H1 (cell line): Measurements from ENCODE around the gene SLCO4A1. TPM values are rescaled to one million over a fixed set of nuclear protein-coding genes. Genes with fewer than 3 reads are reported as not detected.

Source experiments
- CTCF ChIA-PET: fragments of 300-600 bp; sonication (Branson Sonifier 250); formaldehyde crosslinking; loops from one replicate; lab custom pipeline; 2021; ENCODE audit not compliant: partially characterized antibody; lab: Charles Lee
- POLR2A ChIA-PET: fragments of 300-600 bp; sonication (Branson Sonifier 250); formaldehyde crosslinking; loops from one replicate; lab custom pipeline; 2021; ENCODE audit warnings: inconsistent platforms; ENCODE audit not compliant: partially characterized antibody; lab: Charles Lee
- DNase-seq, 2 experiments: peaks; one replicate each; pipeline versions ENCODE4 v3.0.0 to v3.0.0-alpha.2; 2010 to 2022; ENCODE audit warnings: low spot score in 2 of 2, low read depth in 1 of 2, mixed read lengths in 1 of 2
- FAIRE-seq: peaks from 2 replicates; lab custom pipeline; 2011; peaks lifted over from hg19 to GRCh38; lab: Jason Lieb, UNC
- H2AFZ ChIP-seq: 2 replicates; pipeline ENCODE4 v1.8.1; 2012; ENCODE audit warnings: low read length, inconsistent platforms
- H2AK5ac ChIP-seq: 2 replicates; pipeline ENCODE4 v1.6.1; 2013; ENCODE audit warnings: low read depth, low read length
- H2BK120ac ChIP-seq: replicated peaks from 2 replicates; pipeline ENCODE3; 2013; ENCODE audit warnings: low read depth, low read length, inconsistent platforms
- H2BK12ac ChIP-seq: 2 replicates; pipeline ENCODE4 v1.6.1; 2013; ENCODE audit warnings: low read depth, low read length
- H2BK15ac ChIP-seq: 2 replicates; pipeline ENCODE4 v1.6.1; 2013; ENCODE audit warnings: low read length
- H2BK20ac ChIP-seq: 2 replicates; pipeline ENCODE4 v1.6.1; 2013; ENCODE audit warnings: low read length
- H2BK5ac ChIP-seq: 2 replicates; pipeline ENCODE4 v1.6.1; 2013; ENCODE audit warnings: low read depth, low read length
- H3K14ac ChIP-seq: 2 replicates; pipeline ENCODE4 v1.6.1; 2013; ENCODE audit warnings: inconsistent platforms; ENCODE audit not compliant: insufficient read length
- H3K18ac ChIP-seq: 2 replicates; pipeline ENCODE4 v1.6.1; 2013; ENCODE audit warnings: low read length; ENCODE audit errors: extremely low read depth
- H3K23ac ChIP-seq: 2 replicates; pipeline ENCODE4 v1.6.1; 2013; ENCODE audit warnings: inconsistent platforms; ENCODE audit not compliant: insufficient read length
- H3K23me2 ChIP-seq: 2 replicates; pipeline ENCODE4 v1.6.1; 2013; ENCODE audit warnings: low read depth, low read length
- H3K27ac ChIP-seq: 2 replicates; pipeline ENCODE4 v1.6.1; 2011; ENCODE audit warnings: low read depth, low read length, inconsistent platforms
- H3K27me3 ChIP-seq, 4 experiments: replicated peaks in 1 of 4; 1 replicate in 1 of 4; 2 replicates in 3 of 4; pipeline versions ENCODE4 v1.6.1 to v1.8.1; 2011 to 2013; ENCODE audit warnings: low read length in 3 of 4, mild to moderate bottlenecking in 3 of 4, inconsistent platforms in 2 of 4, mixed read lengths in 2 of 4, moderate library complexity in 1 of 4; ENCODE audit not compliant: control insufficient read depth in 3 of 4, insufficient read depth in 3 of 4; ENCODE audit errors: extremely low read depth in 1 of 4
- H3K36me3 ChIP-seq, 4 experiments: 2 replicates each; pipeline versions ENCODE4 v1.6.1 to v1.8.1; 2011 to 2013; ENCODE audit warnings: mild to moderate bottlenecking in 4 of 4, low read length in 3 of 4, moderate library complexity in 2 of 4, control low read depth in 1 of 4, inconsistent platforms in 1 of 4; ENCODE audit not compliant: insufficient read depth in 4 of 4, control insufficient read depth in 2 of 4
- H3K4ac ChIP-seq: replicated peaks from 2 replicates; pipeline ENCODE3; 2013; ENCODE audit warnings: low read length, low read depth, mixed read lengths, inconsistent platforms; ENCODE audit not compliant: insufficient read length
- H3K4me1 ChIP-seq, 4 experiments: replicated peaks in 1 of 4; 1 replicate in 1 of 4; 2 replicates in 3 of 4; pipeline versions ENCODE4 v1.6.1 to v1.8.1; 2011 to 2013; ENCODE audit warnings: low read length in 3 of 4, inconsistent platforms in 2 of 4, mixed read lengths in 1 of 4; ENCODE audit not compliant: insufficient read depth in 4 of 4, control insufficient read depth in 3 of 4
- H3K4me2 ChIP-seq, 2 experiments: 2 replicates each; pipeline versions ENCODE4 v1.6.1 to v1.8.1; 2011 to 2013; ENCODE audit warnings: low read depth in 2 of 2, low read length in 2 of 2, control low read depth in 1 of 2, inconsistent platforms in 1 of 2, mild to moderate bottlenecking in 1 of 2; ENCODE audit not compliant: insufficient read depth in 1 of 2
- H3K4me3 ChIP-seq, 4 experiments: fragments of 200-600, 300-600 bp in 1 of 4; sonication (generic), shearing (Covaris generic), sonication (Bioruptor Twin) in 1 of 4; 2 replicates each; pipeline versions ENCODE4 v1.5.1 to v1.8.1; 2011 to 2016; ENCODE audit warnings: low read length in 4 of 4, low read depth in 3 of 4, control low read depth in 2 of 4, inconsistent platforms in 2 of 4, mild to moderate bottlenecking in 2 of 4, mixed read lengths in 1 of 4, moderate library complexity in 1 of 4; ENCODE audit not compliant: insufficient read depth in 2 of 4; ENCODE audit errors: extremely low read depth in 1 of 4
- H3K56ac ChIP-seq: replicated peaks from 2 replicates; pipeline ENCODE3; 2013; ENCODE audit warnings: low read depth, mild to moderate bottlenecking, mixed read lengths, low read length, inconsistent platforms; ENCODE audit not compliant: insufficient read length
- H3K79me1 ChIP-seq: 2 replicates; pipeline ENCODE4 v1.6.1; 2013; ENCODE audit warnings: low read depth, low read length, control low read depth
- H3K79me2 ChIP-seq, 2 experiments: 2 replicates each; pipeline versions ENCODE4 v1.6.1 to v1.8.1; 2012 to 2013; ENCODE audit warnings: low read length in 2 of 2, mild to moderate bottlenecking in 2 of 2, inconsistent platforms in 1 of 2; ENCODE audit not compliant: insufficient read depth in 2 of 2, control insufficient read depth in 1 of 2
- H3K9ac ChIP-seq, 4 experiments: replicated peaks in 1 of 4; 1 replicate in 1 of 4; 2 replicates in 3 of 4; pipeline versions ENCODE4 v1.6.1 to v1.8.1; 2011 to 2013; ENCODE audit warnings: low read depth in 3 of 4, low read length in 3 of 4, control low read depth in 2 of 4, mild to moderate bottlenecking in 2 of 4, moderate library complexity in 2 of 4, inconsistent platforms in 1 of 4; ENCODE audit errors: extremely low read depth in 1 of 4
- H3K9me3 ChIP-seq, 2 experiments: 2 replicates each; pipeline versions ENCODE4 v1.6.1 to v1.8.1; 2012 to 2013; ENCODE audit warnings: mild to moderate bottlenecking in 2 of 2, moderate library complexity in 2 of 2, control low read depth in 1 of 2, inconsistent platforms in 1 of 2, low read depth in 1 of 2, low read length in 1 of 2, mixed read lengths in 1 of 2; ENCODE audit not compliant: insufficient read depth in 2 of 2
- H4K20me1 ChIP-seq, 2 experiments: replicated peaks in 1 of 2; 2 replicates each; pipeline versions ENCODE3 to v1.8.1; 2011 to 2013; ENCODE audit warnings: inconsistent platforms in 2 of 2, low read length in 2 of 2, mild to moderate bottlenecking in 1 of 2; ENCODE audit not compliant: insufficient read depth in 2 of 2, control insufficient read depth in 1 of 2
- H4K5ac ChIP-seq: 2 replicates; pipeline ENCODE4 v1.6.1; 2013; ENCODE audit warnings: low read length, low read depth, mixed read lengths, inconsistent platforms; ENCODE audit not compliant: insufficient read length
- H4K8ac ChIP-seq: 2 replicates; pipeline ENCODE4 v1.8.0; 2013; ENCODE audit warnings: mild to moderate bottlenecking, moderate library complexity, low read length, inconsistent platforms; ENCODE audit not compliant: insufficient read depth; ENCODE audit errors: extremely low read depth
- H4K91ac ChIP-seq: replicated peaks from 2 replicates; pipeline ENCODE3; 2013; ENCODE audit warnings: low read length, mixed read lengths, inconsistent platforms; ENCODE audit not compliant: insufficient read length
- BRCA1 ChIP-seq: IDR thresholded peaks from 2 replicates; pipeline ENCODE4 v1.6.1; 2012; ENCODE audit warnings: low read depth, low read length, improper control_type of control experiment
- CBX5 ChIP-seq: fragments of 300-800, 300-1000 bp; sonication (generic); IDR thresholded peaks from 2 replicates; pipeline ENCODE4 v1.7.1; 2016; ENCODE audit warnings: antibody characterized with exemption, low read length, low read depth
- CHD1 ChIP-seq: IDR thresholded peaks from 2 replicates; pipeline ENCODE4 v1.6.1; 2012; ENCODE audit warnings: low read depth, low read length, improper control_type of control experiment
- CHD2 ChIP-seq: IDR thresholded peaks from 2 replicates; pipeline ENCODE4 v1.6.1; 2012; ENCODE audit warnings: low read length, improper control_type of control experiment
- CREB1 ChIP-seq: IDR thresholded peaks from 2 replicates; pipeline ENCODE4 v1.6.1; 2012; ENCODE audit warnings: inconsistent platforms
- KDM1A ChIP-seq: fragments of 200-600, 300-600 bp; sonication (generic); IDR thresholded peaks from 2 replicates; pipeline ENCODE4 v1.7.1; 2016; ENCODE audit warnings: mild to moderate bottlenecking, low read length, borderline replicate concordance
- KDM4A ChIP-seq: IDR thresholded peaks from one replicate; pipeline ENCODE4 v1.7.1; 2012; ENCODE audit warnings: low read depth, mild to moderate bottlenecking, moderate library complexity, low read length, inconsistent platforms; ENCODE audit not compliant: severe bottlenecking
- PHF8 ChIP-seq: fragments of 200-600 bp; sonication (generic); conservative IDR thresholded peaks from 2 replicates; pipeline ENCODE4 v1.7.1; 2012; ENCODE audit warnings: low read depth, mild to moderate bottlenecking, inconsistent platforms, low read length, moderate library complexity
- POLR2AphosphoS5 ChIP-seq: IDR thresholded peaks from 2 replicates; pipeline ENCODE4 v1.6.1; 2011; ENCODE audit warnings: low read depth, low read length
- RBBP5 ChIP-seq: IDR thresholded peaks from 2 replicates; pipeline ENCODE4 v1.7.1; 2012; ENCODE audit warnings: low read depth, mild to moderate bottlenecking, inconsistent platforms, low read length, moderate library complexity, borderline replicate concordance
- RNF2 ChIP-seq: fragments of 200-900, 300-1000 bp; sonication (generic); IDR thresholded peaks from 2 replicates; pipeline ENCODE4 v1.7.1; 2016; ENCODE audit warnings: borderline replicate concordance, low read depth, mild to moderate bottlenecking, antibody characterized with exemption, low read length; ENCODE audit not compliant: poor library complexity, severe bottlenecking; ENCODE audit errors: missing control alignments
- SP1 ChIP-seq: IDR thresholded peaks from 2 replicates; pipeline ENCODE4 v1.6.1; 2011; ENCODE audit warnings: low read depth, low read length
- ZNF274 ChIP-seq: IDR thresholded peaks from 2 replicates; pipeline ENCODE4 v1.7.0; 2012; ENCODE audit warnings: low read length, borderline replicate concordance; ENCODE audit errors: extremely low read depth
- WGBS, 2 experiments: shearing (Covaris generic) in 1 of 2; methylation state at CpG; one replicate each; pipeline versions ENCODE4 v1.1.6 to v1.1.7; 2013 to 2015; ENCODE audit warnings: low lambda C conversion rate in 2 of 2, mixed read lengths in 2 of 2, inconsistent platforms in 1 of 2, low coverage in 1 of 2, missing lambda C conversion rate in 1 of 2; ENCODE audit not compliant: insufficient replicate concordance in 2 of 2, insufficient coverage in 1 of 2, insufficient read length in 1 of 2; ENCODE audit errors: extremely low coverage in 1 of 2, missing lambda C conversion rate in 1 of 2; 5-methylcytosine and 5-hydroxymethylcytosine counted together
- polyA plus RNA-seq, 7 experiments: library from polyadenylated mRNA; depleted of rRNA in 3 of 7; stranded (reverse) in 5 of 7; unstranded in 2 of 7; fragments of >200 nt in 5 of 7; fragments of 200-250 nt in 2 of 7; gene quantifications; 1 replicate in 5 of 7; 2 replicates in 1 of 7; 4 replicates in 1 of 7; pipeline versions ENCODE4 v1.2.1 to v1.2.3, GENCODE V29; 2011 to 2013; ENCODE audit warnings: missing spikeins in 2 of 7, mixed read lengths in 2 of 7
- total RNA-seq: library from RNA; stranded (reverse); fragmentation: NEBNext Ultra II Directional; extraction: Animal tissue kit (Norgen Biotek cat#: 25700); gene quantifications from 2 replicates; pipeline ENCODE4 v1.2.1, GENCODE V29; 2021
- TF ChIP-seq, protein P1 (sequence below): IDR thresholded peaks from 2 replicates; pipeline ENCODE4 v1.6.1; 2011; ENCODE audit warnings: low read depth, mild to moderate bottlenecking, low read length; ENCODE audit not compliant: insufficient read depth

SLCO4A1 gene
- total and polyA plus RNA-seq, 2 of the 8 experiments (the other 6 are each of a cell fraction or from before 2014, with no cell fraction given): 10.5 to 18.5 TPM

GRCh38 chr20:62714006-62714405, 71.7 kb downstream of the SLCO4A1 start:
- CTCF ChIA-PET: interaction anchor here (3.5 kb wide), 1 partner anchor 78 kb away, joined by 15 read pairs; no protein-coding TSS in a partner anchor
- WGBS, 2 experiments: 88% methylated on average over 10 of the region's 10 CpGs; no CpG with 5 or more reads in 1 of the 2 experiments
- no peak overlapping the region for H3K14ac ChIP-seq
- no peak overlapping the region for H2BK12ac ChIP-seq
- no peak overlapping the region for H2BK15ac ChIP-seq
- no peak overlapping the region for H3K27ac ChIP-seq
- peaks cover 0 to 4% (median 0%) of the 10 kb centered on the region in 4 experiments; a peak in 3 of 7 replicates for H3K4me1 ChIP-seq
- no peak for DNase-seq
- FAIRE-seq: no peak
- no peak overlapping the region for H3K4ac ChIP-seq
- no peak overlapping the region for H3K4me2 ChIP-seq
- H4K20me1 ChIP-seq: peaks cover 3 to 5% of the 10 kb centered on the region in 2 experiments
- no peak overlapping the region for H3K4me3 ChIP-seq
- H4K91ac ChIP-seq: no peak overlapping the region
- H3K9ac ChIP-seq: no peak overlapping the region
- H2BK5ac ChIP-seq: no peak overlapping the region
- no peak overlapping the region for H2AK5ac ChIP-seq
- H4K8ac ChIP-seq: no peak overlapping the region
- H4K5ac ChIP-seq: no peak overlapping the region
- peaks cover under 1% of the 10 kb centered on the region; the same call in 1 of the 2 replicates for H3K23me2 ChIP-seq
- no peaks in the 10 kb centered on the region for H3K9me3 ChIP-seq
- H3K79me1 ChIP-seq: no peaks in the 10 kb centered on the region
- H2BK20ac ChIP-seq: no peak overlapping the region
- POLR2A ChIA-PET: no interaction called here
- no peak overlapping the region for H3K23ac ChIP-seq
- H3K18ac ChIP-seq: no peak overlapping the region
- H2AFZ ChIP-seq: no peak overlapping the region
- H2BK120ac ChIP-seq: no peak overlapping the region
- peaks cover 14 to 23% (median 19%) of the 10 kb centered on the region in 4 experiments for H3K27me3 ChIP-seq
- no peak overlapping the region for H3K56ac ChIP-seq
- no peaks in the 10 kb centered on the region for H3K79me2 ChIP-seq
- no peaks in the 10 kb centered on the region for H3K36me3 ChIP-seq
- TF ChIP-seq PHF8 (no peak), RNF2 (no peak), CHD2 (no peak), ZNF274 (no peak), KDM1A (no peak), BRCA1 (no peak), CHD1 (no peak), RBBP5 (no peak), SP1 (no peak), CBX5 (no peak), POLR2AphosphoS5 (no peak), KDM4A (no peak), CREB1 (no peak)
- TF ChIP-seq, protein P1, sequence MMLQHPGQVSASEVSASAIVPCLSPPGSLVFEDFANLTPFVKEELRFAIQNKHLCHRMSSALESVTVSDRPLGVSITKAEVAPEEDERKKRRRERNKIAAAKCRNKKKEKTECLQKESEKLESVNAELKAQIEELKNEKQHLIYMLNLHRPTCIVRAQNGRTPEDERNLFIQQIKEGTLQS: no peak
